HCT116 (cell line): Measurements from ENCODE around the gene KCNJ10. TPM values are rescaled to one million over a fixed set of nuclear protein-coding genes. Genes with fewer than 3 reads are reported as not detected.

ENCODE experiments used
- ATAC-seq: fragments of 200-7000 bp; cut with Tn5 transposase; 2 replicates; pipeline ENCODE4 v1.9.1; 2020; ENCODE audit warnings: mild to moderate bottlenecking, moderate library complexity
- BruUV-seq: library from RNA; stranded (reverse); fragments of 400-500 nt; replicated peaks from 2 replicates; lab custom pipeline; 2021; lab: Mats Ljungman, UMichigan
- CTCF ChIA-PET: fragments of 300-600 bp; sonication (Branson Sonifier 250); formaldehyde crosslinking; loops from one replicate; lab custom pipeline; 2021; ENCODE audit warnings: antibody characterized with exemption; lab: Charles Lee
- POLR2A ChIA-PET: fragments of 300-600, 350-600 bp; sonication (Branson Sonifier 250); formaldehyde crosslinking; loops from one replicate; lab custom pipeline; 2021; ENCODE audit warnings: antibody characterized with exemption; lab: Charles Lee
- RAD21 ChIA-PET, 2 experiments: fragments of 300-600 bp; sonication (Branson Sonifier 250); formaldehyde crosslinking; loops; one replicate each; lab custom pipeline; 2023; ENCODE audit warnings: low total read pairs in 2 of 2; ENCODE audit not compliant: uncharacterized antibody in 2 of 2, unreplicated experiment in 2 of 2, low non-redundant PET in 1 of 2; lab: Charles Lee
- DNase-seq: peaks from one replicate; pipeline ENCODE4 v3.0.0-alpha.2; 2010; ENCODE audit warnings: low read depth, low spot score
- H2AFZ ChIP-seq: fragments of 200-600 bp; shearing (Covaris generic), sonication (generic); 2 replicates; pipeline ENCODE4 v1.6.1; 2017; ENCODE audit warnings: low read depth, mixed run types, mixed read lengths, antibody characterized with exemption, low read length; ENCODE audit not compliant: poor library complexity, severe bottlenecking
- H3K27ac ChIP-seq: 2 replicates; pipeline ENCODE4 v1.5.1; 2012; ENCODE audit warnings: low read depth, low read length
- H3K27me3 ChIP-seq: fragments of 200-600 bp; sonication (generic); 2 replicates; pipeline ENCODE4 v1.6.1; 2016; ENCODE audit warnings: mixed run types, low read length, mixed read lengths; ENCODE audit not compliant: insufficient read depth
- H3K36me3 ChIP-seq, 2 experiments: fragments of 200-500 bp in 1 of 2; fragments of 200-600 bp in 1 of 2; sonication (Bioruptor generic) in 1 of 2; sonication (generic) in 1 of 2; 2 replicates each; pipeline versions ENCODE4 v1.5.1 to v1.6.1; 2014 to 2016; ENCODE audit warnings: low read length in 2 of 2, inconsistent platforms in 1 of 2, mixed read lengths in 1 of 2, mixed run types in 1 of 2; ENCODE audit not compliant: insufficient read depth in 2 of 2, control insufficient read depth in 1 of 2
- H3K4me1 ChIP-seq, 2 experiments: fragments of 200-600 bp in 1 of 2; sonication (generic) in 1 of 2; 2 replicates each; pipeline versions ENCODE4 v1.5.1 to v1.6.1; 2012 to 2017; ENCODE audit warnings: low read length in 2 of 2, inconsistent platforms in 1 of 2, mild to moderate bottlenecking in 1 of 2, mixed read lengths in 1 of 2, mixed run types in 1 of 2, moderate library complexity in 1 of 2; ENCODE audit not compliant: insufficient read depth in 2 of 2, control insufficient read depth in 1 of 2
- H3K4me2 ChIP-seq: fragments of 200-600 bp; sonication (generic); 2 replicates; pipeline ENCODE4 v1.6.1; 2017; ENCODE audit warnings: mixed run types, low read length, mixed read lengths
- H3K4me3 ChIP-seq, 2 experiments: fragments of 200-600 bp in 1 of 2; sonication (generic) in 1 of 2; replicated peaks in 1 of 2; 2 replicates each; pipeline ENCODE4 v1.5.1; 2011 to 2016; ENCODE audit warnings: low read length in 2 of 2, control low read depth in 1 of 2, low read depth in 1 of 2, mild to moderate bottlenecking in 1 of 2, mixed read lengths in 1 of 2, mixed run types in 1 of 2
- H3K79me2 ChIP-seq: fragments of 200-600 bp; sonication (generic); 2 replicates; pipeline ENCODE4 v1.6.1; 2017; ENCODE audit warnings: mild to moderate bottlenecking, mixed run types, low read length, moderate library complexity, mixed read lengths; ENCODE audit not compliant: insufficient read depth
- H3K9ac ChIP-seq: fragments of 200-600 bp; sonication (generic); 2 replicates; pipeline ENCODE4 v1.6.1; 2016; ENCODE audit warnings: low read length, mixed read lengths
- H3K9me2 ChIP-seq: fragments of 200-600 bp; sonication (generic), shearing (Covaris generic); 2 replicates; pipeline ENCODE4 v1.6.1; 2017; ENCODE audit warnings: mixed run types, mild to moderate bottlenecking, moderate library complexity; ENCODE audit not compliant: insufficient read depth
- H3K9me3 ChIP-seq, 2 experiments: fragments of 200-500 bp in 1 of 2; fragments of 200-600 bp in 1 of 2; sonication (Bioruptor generic) in 1 of 2; sonication (generic) in 1 of 2; 2 replicates each; pipeline ENCODE4 v1.6.1; 2014 to 2017; ENCODE audit warnings: low read length in 2 of 2, mixed read lengths in 2 of 2, inconsistent platforms in 1 of 2, low read depth in 1 of 2, mild to moderate bottlenecking in 1 of 2, mixed run types in 1 of 2, moderate library complexity in 1 of 2; ENCODE audit not compliant: control insufficient read depth in 1 of 2, insufficient read depth in 1 of 2
- H4K20me1 ChIP-seq: fragments of 200-600 bp; sonication (generic), shearing (Covaris generic); 2 replicates; pipeline ENCODE4 v1.6.1; 2017; ENCODE audit warnings: mixed run types, mild to moderate bottlenecking, moderate library complexity; ENCODE audit not compliant: insufficient read depth
- FOSL1 ChIP-seq: IDR thresholded peaks from 2 replicates; pipeline ENCODE4 v1.6.1; 2012; ENCODE audit warnings: low read depth
- JUND ChIP-seq: IDR thresholded peaks from 2 replicates; pipeline ENCODE4 v1.6.1; 2012
- RAD21 ChIP-seq: IDR thresholded peaks from 2 replicates; pipeline ENCODE4 v1.6.1; 2012; ENCODE audit warnings: low read depth, mild to moderate bottlenecking
- SIN3A ChIP-seq: IDR thresholded peaks from 2 replicates; pipeline ENCODE4 v1.6.1; 2012; ENCODE audit warnings: low read depth
- SP1 ChIP-seq: IDR thresholded peaks from 2 replicates; pipeline ENCODE4 v1.6.1; 2012; ENCODE audit warnings: low read depth
- SRF ChIP-seq: IDR thresholded peaks from 2 replicates; pipeline ENCODE4 v1.6.1; 2012; ENCODE audit warnings: low read depth
- YY1 ChIP-seq: IDR thresholded peaks from 2 replicates; pipeline ENCODE4 v1.6.1; 2011; ENCODE audit warnings: low read length, low read depth, moderate library complexity, mild to moderate bottlenecking; ENCODE audit not compliant: insufficient replicate concordance; ENCODE audit errors: extremely low read depth
- ZFX ChIP-seq: fragments of 450-650 bp; IDR thresholded peaks from 2 replicates; pipeline ENCODE4 v1.6.1; 2017
- ZNF274 ChIP-seq: fragments of 200-500 bp; sonication (Bioruptor generic); IDR thresholded peaks from 2 replicates; pipeline ENCODE4 v1.6.1; 2014; ENCODE audit warnings: mild to moderate bottlenecking, low read depth, low read length, inconsistent platforms
- intact Hi-C: fragments of 100-400 bp; cut with micrococcal nuclease; formaldehyde crosslinking; loops from 2 replicates; pipeline ENCODE4 v1.10.0; 2022
- total RNA-seq: library from RNA; stranded (reverse); gene quantifications from one replicate; pipeline ENCODE4 v1.2.1, GENCODE V29; 2021; ENCODE audit not compliant: unreplicated experiment
- TF ChIP-seq, protein P1 (sequence below): IDR thresholded peaks from 2 replicates; pipeline ENCODE4 v1.6.1; 2012; ENCODE audit warnings: low read depth
- TF ChIP-seq, protein P2 (sequence below), 3 experiments: fragments of 200-600 bp in 1 of 3; sonication (generic) in 1 of 3; IDR thresholded peaks in 2 of 3; conservative IDR thresholded peaks in 1 of 3; 2 replicates each; pipeline ENCODE4 v1.5.1; 2012 to 2017; ENCODE audit warnings: low read depth in 2 of 3, low read length in 2 of 3, antibody characterized with exemption in 1 of 3, borderline replicate concordance in 1 of 3, control low read depth in 1 of 3, mild to moderate bottlenecking in 1 of 3, mixed read lengths in 1 of 3, mixed run types in 1 of 3, moderate library complexity in 1 of 3; ENCODE audit not compliant: insufficient read depth in 1 of 3

Gene KCNJ10
- total RNA-seq, 1 experiment from 2014 or later, result 0.57 TPM

DNA sequence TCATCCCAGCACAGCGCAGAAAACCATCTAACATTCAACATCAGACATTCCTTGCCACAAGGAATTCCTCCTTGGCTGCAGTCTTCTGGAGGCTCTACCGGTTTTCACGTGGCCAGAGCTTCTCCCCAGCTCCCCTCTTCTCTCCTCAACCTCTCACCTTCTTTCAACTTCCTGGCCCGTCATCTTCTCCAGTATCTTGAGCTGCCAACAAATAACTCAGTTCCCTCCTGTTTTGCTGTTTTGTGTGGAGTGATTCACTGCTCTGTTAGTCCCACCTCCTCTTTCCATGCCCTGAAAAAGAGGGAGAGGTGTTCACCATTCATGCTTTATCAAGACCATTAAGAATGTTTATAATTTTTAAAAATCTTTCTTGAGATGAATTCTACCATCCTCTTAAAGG, 70.8 kb downstream of the KCNJ10 start:
- TF ChIP-seq ZNF274 (no peak), RAD21 (no peak), FOSL1 (no peak), YY1 (no peak), SP1 (no peak), ZFX (no peak), JUND (no peak), SRF (no peak), SIN3A (no peak)
- TF ChIP-seq, protein P1, sequence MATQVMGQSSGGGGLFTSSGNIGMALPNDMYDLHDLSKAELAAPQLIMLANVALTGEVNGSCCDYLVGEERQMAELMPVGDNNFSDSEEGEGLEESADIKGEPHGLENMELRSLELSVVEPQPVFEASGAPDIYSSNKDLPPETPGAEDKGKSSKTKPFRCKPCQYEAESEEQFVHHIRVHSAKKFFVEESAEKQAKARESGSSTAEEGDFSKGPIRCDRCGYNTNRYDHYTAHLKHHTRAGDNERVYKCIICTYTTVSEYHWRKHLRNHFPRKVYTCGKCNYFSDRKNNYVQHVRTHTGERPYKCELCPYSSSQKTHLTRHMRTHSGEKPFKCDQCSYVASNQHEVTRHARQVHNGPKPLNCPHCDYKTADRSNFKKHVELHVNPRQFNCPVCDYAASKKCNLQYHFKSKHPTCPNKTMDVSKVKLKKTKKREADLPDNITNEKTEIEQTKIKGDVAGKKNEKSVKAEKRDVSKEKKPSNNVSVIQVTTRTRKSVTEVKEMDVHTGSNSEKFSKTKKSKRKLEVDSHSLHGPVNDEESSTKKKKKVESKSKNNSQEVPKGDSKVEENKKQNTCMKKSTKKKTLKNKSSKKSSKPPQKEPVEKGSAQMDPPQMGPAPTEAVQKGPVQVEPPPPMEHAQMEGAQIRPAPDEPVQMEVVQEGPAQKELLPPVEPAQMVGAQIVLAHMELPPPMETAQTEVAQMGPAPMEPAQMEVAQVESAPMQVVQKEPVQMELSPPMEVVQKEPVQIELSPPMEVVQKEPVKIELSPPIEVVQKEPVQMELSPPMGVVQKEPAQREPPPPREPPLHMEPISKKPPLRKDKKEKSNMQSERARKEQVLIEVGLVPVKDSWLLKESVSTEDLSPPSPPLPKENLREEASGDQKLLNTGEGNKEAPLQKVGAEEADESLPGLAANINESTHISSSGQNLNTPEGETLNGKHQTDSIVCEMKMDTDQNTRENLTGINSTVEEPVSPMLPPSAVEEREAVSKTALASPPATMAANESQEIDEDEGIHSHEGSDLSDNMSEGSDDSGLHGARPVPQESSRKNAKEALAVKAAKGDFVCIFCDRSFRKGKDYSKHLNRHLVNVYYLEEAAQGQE, result no peak
- TF ChIP-seq, protein P2, sequence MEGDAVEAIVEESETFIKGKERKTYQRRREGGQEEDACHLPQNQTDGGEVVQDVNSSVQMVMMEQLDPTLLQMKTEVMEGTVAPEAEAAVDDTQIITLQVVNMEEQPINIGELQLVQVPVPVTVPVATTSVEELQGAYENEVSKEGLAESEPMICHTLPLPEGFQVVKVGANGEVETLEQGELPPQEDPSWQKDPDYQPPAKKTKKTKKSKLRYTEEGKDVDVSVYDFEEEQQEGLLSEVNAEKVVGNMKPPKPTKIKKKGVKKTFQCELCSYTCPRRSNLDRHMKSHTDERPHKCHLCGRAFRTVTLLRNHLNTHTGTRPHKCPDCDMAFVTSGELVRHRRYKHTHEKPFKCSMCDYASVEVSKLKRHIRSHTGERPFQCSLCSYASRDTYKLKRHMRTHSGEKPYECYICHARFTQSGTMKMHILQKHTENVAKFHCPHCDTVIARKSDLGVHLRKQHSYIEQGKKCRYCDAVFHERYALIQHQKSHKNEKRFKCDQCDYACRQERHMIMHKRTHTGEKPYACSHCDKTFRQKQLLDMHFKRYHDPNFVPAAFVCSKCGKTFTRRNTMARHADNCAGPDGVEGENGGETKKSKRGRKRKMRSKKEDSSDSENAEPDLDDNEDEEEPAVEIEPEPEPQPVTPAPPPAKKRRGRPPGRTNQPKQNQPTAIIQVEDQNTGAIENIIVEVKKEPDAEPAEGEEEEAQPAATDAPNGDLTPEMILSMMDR (IDR thresholded peaks at IDR 0.05 in 2 of 3, conservative IDR thresholded peaks at IDR 0.05 in 1 of 3; ENCODE audit: borderline replicate concordance in 1 of 3, insufficient read depth in 1 of 3, low read depth in 2 of 3, low read length in 2 of 3), result no peak
- TF ChIP-seq, all 23 proteins: peak for 0
- no peak for DNase-seq
- ATAC-seq, result no peak
- no peak overlapping the region for H3K9ac ChIP-seq
- peaks cover 2% of the 10 kb centered on the region; the same call in 1 of the 2 replicates for H3K9me2 ChIP-seq
- ChIA-PET RAD21 (no interaction called here), POLR2A (no interaction called here), CTCF (interaction anchor here (1.0 to 2.2 kb wide), 2 partner anchors 8 to 53 kb away, joined by 3 to 15 read pairs; partner anchors contain the start of gene IGSF9)
- H3K79me2 ChIP-seq, result no peaks in the 10 kb centered on the region
- no peak overlapping the region for H3K4me2 ChIP-seq
- H2AFZ ChIP-seq, result no peak overlapping the region
- intact Hi-C loops, result no loop called here
- no peaks in the 10 kb centered on the region for H3K27me3 ChIP-seq
- H4K20me1 ChIP-seq, result no peaks in the 10 kb centered on the region
- H3K36me3 ChIP-seq, result no peaks in the 10 kb centered on the region
- BruUV-seq, result no TSS peak
- no peaks in the 10 kb centered on the region for H3K9me3 ChIP-seq
- H3K4me3 ChIP-seq, result no peak overlapping the region
- peaks cover 0 to 9% of the 10 kb centered on the region in 2 experiments; a peak in 2 of 4 replicates for H3K4me1 ChIP-seq
- H3K27ac ChIP-seq, result no peak overlapping the region
